Measurements from ENCODE around the gene DOCK7.
"Not testable (repeated sequence)": the region's sequence is repeated elsewhere in the genome, so short reads cannot be mapped to it uniquely, and the experiment has no call there.

DOCK7 gene

GRCh38 chr1:62691062-62691844 is 3.1 kb upstream of the DOCK7 start:
- DNase-seq: no peak

DNA sequence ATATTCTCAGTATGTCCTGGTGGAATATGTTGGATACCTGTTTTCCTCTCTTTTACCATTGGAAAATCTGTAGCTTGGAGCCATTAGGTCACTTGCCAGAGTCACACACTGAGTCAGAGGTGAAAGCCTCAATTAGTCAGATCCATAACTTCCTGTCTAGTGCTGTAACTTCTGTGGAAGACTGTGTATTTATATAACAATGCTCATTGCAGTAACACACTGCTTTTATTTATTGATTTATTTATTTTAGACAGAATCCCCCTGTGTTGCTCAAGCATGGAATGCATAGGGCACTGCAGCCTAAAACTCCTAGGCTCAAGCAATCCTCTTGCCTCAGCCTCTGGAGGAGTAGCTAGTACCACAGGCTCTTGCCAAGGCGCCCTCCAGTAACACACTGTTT is 1.3 kb upstream of the DOCK7 start:
- DNase-seq: no peak

DNA sequence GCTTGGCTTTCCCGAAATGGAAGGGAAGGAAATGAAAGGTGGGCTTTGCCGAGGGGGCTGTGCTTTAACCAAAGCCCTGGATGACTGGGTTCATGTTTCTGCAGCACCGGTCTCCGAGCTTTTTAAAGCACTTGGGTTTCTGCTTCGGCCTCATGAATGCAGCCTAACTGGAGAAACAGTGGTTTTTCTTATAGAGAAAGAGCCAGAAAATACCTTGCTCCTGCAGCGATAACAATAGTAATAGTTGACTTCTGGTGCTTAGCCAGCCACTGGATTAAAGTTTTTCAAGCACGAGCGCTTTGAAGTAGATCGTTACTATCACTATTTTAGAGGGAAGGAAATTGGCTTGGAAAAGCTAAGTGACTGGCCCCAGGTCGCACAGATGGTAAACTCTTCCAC is 500 bp upstream of the DOCK7 start:
- DNase-seq: no peak

DNA sequence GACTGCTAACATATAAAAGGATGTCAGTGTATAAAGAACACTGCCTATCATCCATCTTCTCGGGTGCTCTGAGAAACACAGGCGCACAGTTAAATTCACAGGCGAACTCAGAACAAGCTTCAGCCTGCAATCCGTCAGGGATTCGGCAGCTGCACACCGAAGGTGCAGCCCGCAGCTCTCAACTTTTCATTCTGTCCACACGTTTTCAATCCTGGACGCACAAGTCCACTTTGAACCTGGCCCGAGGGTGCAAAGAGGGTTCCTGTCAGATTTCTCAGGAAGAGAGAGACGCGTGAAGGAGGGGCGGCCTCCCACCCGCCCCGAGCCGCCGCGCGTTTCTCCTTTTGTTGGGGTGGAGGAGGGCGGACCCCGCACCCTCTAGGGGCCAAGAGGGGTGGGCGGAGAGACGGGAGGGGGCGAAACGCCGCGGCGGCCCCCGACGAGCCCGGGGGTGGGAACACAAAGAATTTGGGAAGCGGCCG is 724 bp downstream of the DOCK7 start:
- peak; percentile 4 for DNase-seq

DNA sequence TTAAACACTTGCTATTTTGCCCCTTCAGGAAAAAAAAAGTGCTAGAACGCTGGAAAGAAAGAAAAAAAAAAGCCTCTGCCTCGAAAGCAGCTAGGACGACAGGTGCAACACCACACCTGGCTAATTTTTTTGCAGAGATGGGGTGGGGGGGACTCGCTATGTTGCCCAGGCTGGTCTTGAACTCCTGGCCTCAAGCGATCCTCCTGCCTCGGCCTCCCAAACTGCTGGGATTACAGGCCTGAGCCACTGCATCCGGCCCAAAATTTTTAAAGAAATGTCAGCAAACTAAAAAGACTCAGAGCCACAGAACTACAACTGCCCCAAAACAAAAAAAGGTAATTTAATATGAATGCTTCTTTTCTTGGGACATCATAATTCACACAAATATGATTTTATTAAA is 1.4 kb downstream of the DOCK7 start:
- no peak for DNase-seq

GRCh38 chr1:62685431-62685859 is 2.7 kb downstream of the DOCK7 start:
- DNase-seq: no peak

GRCh38 chr1:62682531-62682930 is 5.7 kb downstream of the DOCK7 start:
- no peak for DNase-seq

GRCh38 chr1:62680992-62681391 is 7.2 kb downstream of the DOCK7 start:
- not testable (repeated sequence) for DNase-seq

- DNase-seq: not testable (repeated sequence)
Observed at GRCh38 chr1:62677822-62678221, 10.4 kb downstream of the DOCK7 start.

GRCh38 chr1:62676611-62677356 is 11.4 kb downstream of the DOCK7 start:
- DNase-seq: no peak

DNA sequence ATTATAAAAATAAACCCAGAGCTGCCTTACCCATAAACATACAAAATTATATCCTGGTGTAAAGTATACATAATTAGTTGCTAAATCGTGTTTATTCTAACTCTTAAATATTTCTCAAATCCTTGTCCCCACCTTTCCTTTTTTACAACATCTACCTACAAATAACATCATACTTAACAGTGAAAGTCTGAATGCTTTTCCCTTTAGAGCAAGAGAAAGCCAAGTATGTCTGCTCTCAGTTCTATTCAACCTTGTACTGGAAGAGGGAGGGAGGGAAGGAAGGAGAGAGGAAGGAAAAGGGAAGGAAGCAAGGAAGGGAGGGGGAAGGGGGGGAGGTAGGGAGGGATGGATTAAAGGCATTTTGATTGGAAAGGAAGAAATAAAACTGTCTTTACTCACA is 14.6 kb downstream of the DOCK7 start:
- DNase-seq: no peak

DNA sequence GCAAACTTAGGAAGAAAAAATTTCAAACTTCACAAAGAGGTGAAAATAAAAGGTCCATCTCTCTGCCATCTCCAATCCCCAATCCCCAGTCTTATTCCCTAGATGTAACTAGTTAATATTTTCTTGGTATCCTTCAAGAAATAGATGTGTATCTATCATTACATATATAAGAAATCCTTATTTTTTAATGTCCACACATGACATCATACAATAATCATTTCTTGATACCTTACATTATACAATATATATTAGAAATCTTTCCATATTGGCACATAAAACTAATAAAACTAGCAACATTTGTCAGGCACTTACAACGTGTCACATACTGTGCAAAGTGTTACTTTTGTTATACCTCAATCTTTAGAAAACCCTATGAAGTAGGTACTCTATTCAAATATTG is 16.2 kb downstream of the DOCK7 start:
- no peak for DNase-seq

DNA sequence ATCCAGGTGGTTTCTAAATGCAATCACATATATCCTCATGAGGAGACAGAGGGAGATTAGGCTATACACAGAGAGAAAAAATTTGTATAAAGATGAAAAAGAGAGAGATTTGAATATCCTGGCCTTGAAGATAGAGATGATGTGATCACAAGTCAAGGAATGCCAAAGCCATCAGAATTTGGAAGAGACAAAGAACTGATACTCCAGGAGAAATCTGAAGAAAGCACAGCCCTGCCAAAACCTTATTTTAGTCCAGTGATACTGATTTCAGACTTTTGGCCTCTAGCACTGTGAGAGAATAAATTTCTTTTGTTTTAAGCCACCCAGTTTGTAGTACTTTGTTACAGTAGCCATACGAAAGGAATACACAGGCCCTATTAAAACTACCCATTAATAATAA is 33.4 kb downstream of the DOCK7 start:
- DNase-seq: no peak

DNA sequence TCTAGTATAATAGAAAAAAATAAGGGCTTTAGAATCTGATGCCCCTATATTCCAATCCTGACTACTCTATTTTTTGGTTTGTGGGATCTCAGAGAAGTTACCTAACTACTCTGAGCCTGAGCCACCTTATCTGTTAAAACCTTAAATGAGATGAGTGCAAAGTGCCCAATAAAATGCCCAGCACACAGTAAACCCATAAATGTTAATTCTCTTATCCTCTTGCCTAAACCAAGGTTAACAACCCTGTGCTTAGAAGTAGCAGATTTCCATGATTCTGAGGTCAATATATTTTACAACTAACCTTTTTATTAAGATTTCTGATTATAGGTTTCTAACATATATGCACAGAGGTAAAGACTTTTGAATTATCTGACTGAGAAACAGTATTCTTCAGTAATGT is 35.8 kb downstream of the DOCK7 start:
- DNase-seq: no peak

- no peak for DNase-seq
Observed at GRCh38 chr1:62643283-62643682, 44.9 kb downstream of the DOCK7 start.

- DNase-seq: no peak
Observed at GRCh38 chr1:62637392-62638105, 50.6 kb downstream of the DOCK7 start.

- DNase-seq: no peak
Observed at GRCh38 chr1:62628506-62628905, 59.7 kb downstream of the DOCK7 start.

GRCh38 chr1:62625415-62625814 is 62.8 kb downstream of the DOCK7 start:
- DNase-seq: no peak

DNA sequence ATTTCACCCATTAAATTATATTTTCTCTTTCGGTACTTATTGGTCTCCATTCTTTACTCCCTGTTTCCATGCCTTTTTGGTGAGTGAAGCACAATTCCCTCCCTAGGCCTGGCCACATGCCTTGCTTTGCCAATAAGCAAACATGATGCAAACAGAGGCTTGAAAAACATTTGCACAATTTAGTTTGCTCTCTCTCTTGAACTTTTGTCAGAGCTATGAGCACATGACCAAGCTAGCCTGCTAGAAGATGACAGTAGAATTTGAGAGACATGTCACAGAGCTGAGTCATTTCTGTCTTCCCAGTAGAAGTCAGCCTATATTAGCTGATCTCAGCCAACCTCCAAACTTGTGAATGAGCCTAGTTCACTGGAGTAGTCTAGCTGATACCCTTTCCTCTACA is 66.3 kb downstream of the DOCK7 start:
- no peak for DNase-seq

DNA sequence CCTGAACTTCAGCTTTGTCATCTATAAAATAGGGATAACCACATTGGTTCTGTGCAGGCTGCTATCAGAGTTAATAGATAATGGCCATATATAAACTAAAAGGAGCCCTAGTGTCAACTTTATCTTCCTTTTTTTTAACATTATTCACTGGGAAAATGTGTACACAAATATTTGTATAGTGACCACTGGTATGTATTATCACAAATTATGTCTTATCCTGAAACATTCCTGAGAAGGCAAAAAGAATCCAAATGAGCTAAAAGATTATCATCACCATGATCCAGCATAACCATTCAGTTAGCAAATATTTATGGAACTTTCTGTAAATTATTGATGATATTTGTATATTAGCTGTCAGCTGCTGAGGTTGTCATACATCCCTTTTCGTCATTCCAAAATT is 74.3 kb downstream of the DOCK7 start:
- no peak for DNase-seq

GRCh38 chr1:62613325-62613727 is 74.9 kb downstream of the DOCK7 start:
- no peak for DNase-seq

DNA sequence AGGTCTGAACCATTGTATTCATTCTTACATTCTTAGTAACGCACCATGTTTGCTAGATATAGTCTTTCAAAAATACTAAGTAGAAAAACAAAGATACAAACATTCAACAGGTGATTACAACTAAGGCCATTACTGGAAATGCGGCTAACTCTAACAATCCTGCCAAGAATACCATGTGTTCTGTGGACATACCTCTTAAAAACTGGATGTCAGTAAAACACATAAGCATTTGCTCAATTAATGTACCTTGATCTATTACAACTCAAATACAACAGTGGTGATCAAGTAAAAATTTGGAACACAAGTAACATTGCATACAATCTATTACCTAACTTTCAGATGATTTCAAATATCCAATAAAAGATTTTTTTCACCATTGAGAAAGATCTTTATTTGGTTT is 75.4 kb downstream of the DOCK7 start:
- DNase-seq: no peak

- DNase-seq: not testable (repeated sequence)
Observed at GRCh38 chr1:62610588-62610987, 77.6 kb downstream of the DOCK7 start.

DNA sequence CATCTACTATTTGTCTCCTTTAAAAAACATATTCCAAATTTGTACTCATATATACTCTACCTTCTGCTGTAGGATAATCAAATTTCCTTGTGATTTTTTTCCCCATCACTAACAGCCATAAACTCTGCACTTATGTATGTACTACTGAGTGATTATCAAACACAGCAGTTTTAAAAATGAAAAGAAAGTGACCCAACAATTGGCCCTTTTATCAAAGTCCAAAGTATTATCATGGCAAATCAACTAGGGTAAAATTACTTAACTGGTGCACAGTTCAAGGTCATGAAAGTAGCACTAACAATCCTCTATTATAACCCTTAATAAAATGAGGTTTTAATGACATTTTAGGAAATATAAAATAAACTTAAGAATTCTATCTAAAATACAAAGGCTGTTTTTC is 79.3 kb downstream of the DOCK7 start:
- no peak for DNase-seq
